Measurements from ENCODE around the gene FOLR3. TPM values are rescaled to one million over a fixed set of nuclear protein-coding genes. Genes with fewer than 3 reads are reported as not detected.

The FOLR3 gene
- total and polyA plus RNA-seq, 9 of the 15 experiments (the other 6 are each of a cell fraction or from before 2014, with no cell fraction given): not detected

Other genes starting within 250 kb of the FOLR3 start
Only the 7 nearest of the 12 such genes appear.
- 93.1 and 94.7 TPM in 2 replicates for gene NUMA1, start 55.2 kb upstream of the FOLR3 start, total RNA-seq (2014; rRNA removed)
- 40.3 and 41.4 TPM in 2 replicates for gene NUMA1, start 55.2 kb upstream of the FOLR3 start, total RNA-seq (2014; rRNA removed; fragmentation: Illumina TruSeq; extraction: Trizol)
- 46.9 and 50.4 TPM in 2 replicates for gene NUMA1, start 55.2 kb upstream of the FOLR3 start, total RNA-seq (2015; rRNA removed; fragmentation: Illumina TruSeq; extraction: Trizol)
- 83.1 and 104 TPM in 2 replicates for gene NUMA1, start 55.2 kb upstream of the FOLR3 start, total RNA-seq (2021)
- gene NUMA1, start 55.2 kb upstream of the FOLR3 start, polyA plus RNA-seq (2011; rRNA removed): 51.2 and 72.8 TPM in 2 replicates
- 74.2 and 85.9 TPM in 2 replicates for gene NUMA1, start 55.2 kb upstream of the FOLR3 start, polyA plus RNA-seq (2014; fragmentation: Illumina TruSeq; extraction: Trizol)
- 1 to 10 TPM; 4.1 to 7.6 TPM for gene NUMA1, start 55.2 kb upstream of the FOLR3 start, polyA plus RNA-seq (2014; fragmentation: Nextera tagmentation; extraction: Ambion mirVana)
- gene NUMA1, start 55.2 kb upstream of the FOLR3 start, polyA plus RNA-seq (2014; rRNA removed): 66.4 and 85.2 TPM in 2 replicates
- gene LRRC51, start 54.9 kb upstream of the FOLR3 start, total RNA-seq (2014; rRNA removed): 5.1 and 9.1 TPM in 2 replicates
- gene LRRC51, start 54.9 kb upstream of the FOLR3 start, total RNA-seq (2014; rRNA removed; fragmentation: Illumina TruSeq; extraction: Trizol): 4.8 and 5.1 TPM in 2 replicates
- gene LRRC51, start 54.9 kb upstream of the FOLR3 start, total RNA-seq (2015; rRNA removed; fragmentation: Illumina TruSeq; extraction: Trizol): 4.2 and 4.7 TPM in 2 replicates
- gene LRRC51, start 54.9 kb upstream of the FOLR3 start, total RNA-seq (2021): 5.1 and 5.2 TPM in 2 replicates
- gene LRRC51, start 54.9 kb upstream of the FOLR3 start, polyA plus RNA-seq (2011; rRNA removed): 6.3 and 10.6 TPM in 2 replicates
- 7.1 and 8.2 TPM in 2 replicates for gene LRRC51, start 54.9 kb upstream of the FOLR3 start, polyA plus RNA-seq (2014; fragmentation: Illumina TruSeq; extraction: Trizol)
- 1 to 10 TPM; 6.9 to 8.6 TPM for gene LRRC51, start 54.9 kb upstream of the FOLR3 start, polyA plus RNA-seq (2014; fragmentation: Nextera tagmentation; extraction: Ambion mirVana)
- gene LRRC51, start 54.9 kb upstream of the FOLR3 start, polyA plus RNA-seq (2014; rRNA removed): 5.6 and 9.9 TPM in 2 replicates
- gene LAMTOR1, start 32.4 kb upstream of the FOLR3 start, total RNA-seq (2014; rRNA removed): 86.0 and 124 TPM in 2 replicates
- gene LAMTOR1, start 32.4 kb upstream of the FOLR3 start, total RNA-seq (2014; rRNA removed; fragmentation: Illumina TruSeq; extraction: Trizol): 71.5 and 84.6 TPM in 2 replicates
- 77.4 and 80.0 TPM in 2 replicates for gene LAMTOR1, start 32.4 kb upstream of the FOLR3 start, total RNA-seq (2015; rRNA removed; fragmentation: Illumina TruSeq; extraction: Trizol)
- 66.4 and 71.3 TPM in 2 replicates for gene LAMTOR1, start 32.4 kb upstream of the FOLR3 start, total RNA-seq (2021)
- gene LAMTOR1, start 32.4 kb upstream of the FOLR3 start, polyA plus RNA-seq (2011; rRNA removed): 62.6 and 76.1 TPM in 2 replicates
- 104 and 110 TPM in 2 replicates for gene LAMTOR1, start 32.4 kb upstream of the FOLR3 start, polyA plus RNA-seq (2014; fragmentation: Illumina TruSeq; extraction: Trizol)
- 10 to 100 TPM; 91.1 to 97.5 TPM for gene LAMTOR1, start 32.4 kb upstream of the FOLR3 start, polyA plus RNA-seq (2014; fragmentation: Nextera tagmentation; extraction: Ambion mirVana)
- gene LAMTOR1, start 32.4 kb upstream of the FOLR3 start, polyA plus RNA-seq (2014; rRNA removed): 85.3 and 93.5 TPM in 2 replicates
- gene TOMT, start 29.8 kb upstream of the FOLR3 start, total RNA-seq (2014; rRNA removed): not detected in 2 replicates
- gene TOMT, start 29.8 kb upstream of the FOLR3 start, total RNA-seq (2014; rRNA removed; fragmentation: Illumina TruSeq; extraction: Trizol): not detected in 2 replicates
- not detected in 2 replicates for gene TOMT, start 29.8 kb upstream of the FOLR3 start, total RNA-seq (2015; rRNA removed; fragmentation: Illumina TruSeq; extraction: Trizol)
- gene TOMT, start 29.8 kb upstream of the FOLR3 start, total RNA-seq (2021): not detected in 2 replicates
- not detected in 2 replicates for gene TOMT, start 29.8 kb upstream of the FOLR3 start, polyA plus RNA-seq (2011; rRNA removed)
- not detected in 2 replicates for gene TOMT, start 29.8 kb upstream of the FOLR3 start, polyA plus RNA-seq (2014; fragmentation: Illumina TruSeq; extraction: Trizol)
- gene TOMT, start 29.8 kb upstream of the FOLR3 start, polyA plus RNA-seq (2014; fragmentation: Nextera tagmentation; extraction: Ambion mirVana): not detected
- gene TOMT, start 29.8 kb upstream of the FOLR3 start, polyA plus RNA-seq (2014; rRNA removed): not detected in 2 replicates
- 71.8 and 79.9 TPM in 2 replicates for gene ANAPC15, start 23.0 kb upstream of the FOLR3 start, total RNA-seq (2014; rRNA removed)
- gene ANAPC15, start 23.0 kb upstream of the FOLR3 start, total RNA-seq (2014; rRNA removed; fragmentation: Illumina TruSeq; extraction: Trizol): 53.5 and 59.0 TPM in 2 replicates
- gene ANAPC15, start 23.0 kb upstream of the FOLR3 start, total RNA-seq (2015; rRNA removed; fragmentation: Illumina TruSeq; extraction: Trizol): 67.2 and 74.9 TPM in 2 replicates
- 63.5 and 72.7 TPM in 2 replicates for gene ANAPC15, start 23.0 kb upstream of the FOLR3 start, total RNA-seq (2021)
- gene ANAPC15, start 23.0 kb upstream of the FOLR3 start, polyA plus RNA-seq (2011; rRNA removed): 40.9 and 53.0 TPM in 2 replicates
- gene ANAPC15, start 23.0 kb upstream of the FOLR3 start, polyA plus RNA-seq (2014; fragmentation: Illumina TruSeq; extraction: Trizol): 110 and 117 TPM in 2 replicates
- 100 to 1,000 TPM; 197 to 254 TPM for gene ANAPC15, start 23.0 kb upstream of the FOLR3 start, polyA plus RNA-seq (2014; fragmentation: Nextera tagmentation; extraction: Ambion mirVana)
- gene ANAPC15, start 23.0 kb upstream of the FOLR3 start, polyA plus RNA-seq (2014; rRNA removed): 75.7 and 80.1 TPM in 2 replicates
- gene FOLR1, start 56.4 kb downstream of the FOLR3 start, total RNA-seq (2014; rRNA removed): 0.68 and 0.90 TPM in 2 replicates
- gene FOLR1, start 56.4 kb downstream of the FOLR3 start, total RNA-seq (2014; rRNA removed; fragmentation: Illumina TruSeq; extraction: Trizol): 0.19 and 0.22 TPM in 2 replicates
- gene FOLR1, start 56.4 kb downstream of the FOLR3 start, total RNA-seq (2015; rRNA removed; fragmentation: Illumina TruSeq; extraction: Trizol): 0.58 and 0.75 TPM in 2 replicates
- 0.49 and 0.92 TPM in 2 replicates for gene FOLR1, start 56.4 kb downstream of the FOLR3 start, total RNA-seq (2021)
- gene FOLR1, start 56.4 kb downstream of the FOLR3 start, polyA plus RNA-seq (2011; rRNA removed): 1.2 and 2.3 TPM in 2 replicates
- 0.96 and 1.7 TPM in 2 replicates for gene FOLR1, start 56.4 kb downstream of the FOLR3 start, polyA plus RNA-seq (2014; fragmentation: Illumina TruSeq; extraction: Trizol)
- gene FOLR1, start 56.4 kb downstream of the FOLR3 start, polyA plus RNA-seq (2014; fragmentation: Nextera tagmentation; extraction: Ambion mirVana): 1 to 10 TPM; 1.0 to 1.7 TPM
- gene FOLR1, start 56.4 kb downstream of the FOLR3 start, polyA plus RNA-seq (2014; rRNA removed): 1.8 TPM in 2 replicates
- not detected in 2 replicates for gene FOLR2, start 81.1 kb downstream of the FOLR3 start, total RNA-seq (2014; rRNA removed)
- not detected in 2 replicates for gene FOLR2, start 81.1 kb downstream of the FOLR3 start, total RNA-seq (2014; rRNA removed; fragmentation: Illumina TruSeq; extraction: Trizol)
- gene FOLR2, start 81.1 kb downstream of the FOLR3 start, total RNA-seq (2015; rRNA removed; fragmentation: Illumina TruSeq; extraction: Trizol): not detected in 2 replicates
- 0.20 TPM in 1 of 2 replicates, not detected in the other for gene FOLR2, start 81.1 kb downstream of the FOLR3 start, total RNA-seq (2021)
- not detected in 2 replicates for gene FOLR2, start 81.1 kb downstream of the FOLR3 start, polyA plus RNA-seq (2011; rRNA removed)
- 0.28 TPM in 1 of 2 replicates, not detected in the other for gene FOLR2, start 81.1 kb downstream of the FOLR3 start, polyA plus RNA-seq (2014; fragmentation: Illumina TruSeq; extraction: Trizol)
- under 1 TPM in 1 of 2 experiments, not detected in 1; 0.27 TPM for gene FOLR2, start 81.1 kb downstream of the FOLR3 start, polyA plus RNA-seq (2014; fragmentation: Nextera tagmentation; extraction: Ambion mirVana)
- gene FOLR2, start 81.1 kb downstream of the FOLR3 start, polyA plus RNA-seq (2014; rRNA removed): not detected in 2 replicates